T-cell (primary cell): ENCODE data around the gene NOP16. TPM values are rescaled to one million over a fixed set of nuclear protein-coding genes. Genes with fewer than 3 reads are reported as not detected.

Source experiments
- ATAC-seq, 4 experiments: fragments of 200-7000 bp in 3 of 4; fragments of 150-1000 bp in 1 of 4; cut with Tn5 transposase; replicated peaks in 1 of 4; 1 replicate in 3 of 4; 2 replicates in 1 of 4; pipeline ENCODE4 v1.10.0; 2021; ENCODE audit warnings: moderate library complexity in 3 of 4, mild to moderate bottlenecking in 2 of 4, moderate number of reproducible peaks in 1 of 4
- CTCF ChIA-PET, 2 donors: fragments of 300-600 bp; sonication (Branson Sonifier 250); formaldehyde crosslinking; loops; one replicate each; lab custom pipeline; 2022; ENCODE audit warnings: antibody characterized with exemption in 2 of 2; lab: Charles Lee
- POLR2A ChIA-PET, 2 donors: fragments of 300-600 bp; sonication (Branson Sonifier 250); formaldehyde crosslinking; loops; one replicate each; lab custom pipeline; 2022; ENCODE audit warnings: antibody characterized with exemption in 2 of 2; lab: Charles Lee
- DNase-seq, 35 experiments: peaks; one replicate each; pipeline versions ENCODE4 v3.0.0 to v3.0.0-alpha.2; 2013 to 2023
- H3K27ac ChIP-seq: one replicate; pipeline ENCODE4 v1.5.1; 2013; ENCODE audit warnings: low read length
- H3K27me3 ChIP-seq, 2 experiments: replicated peaks in 1 of 2; 1 replicate in 1 of 2; 2 replicates in 1 of 2; pipeline versions ENCODE4 v1.6.1 to v1.7.0; 2013; ENCODE audit warnings: low read length in 1 of 2, mixed read lengths in 1 of 2; ENCODE audit not compliant: control insufficient read depth in 2 of 2, insufficient read depth in 2 of 2; ENCODE audit errors: extremely low read depth in 1 of 2
- H3K36me3 ChIP-seq, 2 donors: 1 replicate in 1 of 2; 2 replicates in 1 of 2; pipeline versions ENCODE4 v1.6.1 to v1.7.0; 2013; ENCODE audit warnings: low read length in 1 of 2; ENCODE audit not compliant: control insufficient read depth in 2 of 2, insufficient read depth in 1 of 2; ENCODE audit errors: extremely low read depth in 1 of 2
- H3K4me1 ChIP-seq, 2 experiments: 1 replicate in 1 of 2; 2 replicates in 1 of 2; pipeline versions ENCODE4 v1.6.1 to v1.7.0; 2013; ENCODE audit warnings: low read length in 2 of 2, mixed read lengths in 1 of 2; ENCODE audit not compliant: insufficient read depth in 2 of 2, control insufficient read depth in 1 of 2; ENCODE audit errors: extremely low read depth in 1 of 2
- H3K4me3 ChIP-seq, 2 donors: 1 replicate in 1 of 2; 2 replicates in 1 of 2; pipeline versions ENCODE4 v1.5.1 to v1.7.0; 2013; ENCODE audit warnings: mild to moderate bottlenecking in 2 of 2, low read length in 1 of 2, moderate library complexity in 1 of 2; ENCODE audit not compliant: control insufficient read depth in 1 of 2; ENCODE audit errors: extremely low read depth in 1 of 2
- H3K9me3 ChIP-seq: 2 replicates; pipeline ENCODE4 v1.7.0; 2013
- H3K27ac Mint-ChIP-seq, 2 donors: one replicate each; pipeline ENCODE4 v1.8.0; 2020 to 2021; ENCODE audit warnings: mild to moderate bottlenecking in 2 of 2, mixed read lengths in 2 of 2
- H3K27me3 Mint-ChIP-seq, 2 donors: one replicate each; pipeline ENCODE4 v1.8.0; 2021 to 2022; ENCODE audit warnings: mixed read lengths in 2 of 2
- H3K36me3 Mint-ChIP-seq: one replicate; pipeline ENCODE4 v1.8.0; 2021; ENCODE audit warnings: mixed read lengths
- H3K4me1 Mint-ChIP-seq, 3 donors: one replicate each; pipeline ENCODE4 v1.8.0; 2020 to 2022; ENCODE audit warnings: mixed read lengths in 3 of 3, mild to moderate bottlenecking in 1 of 3
- H3K4me3 Mint-ChIP-seq, 3 donors: one replicate each; pipeline ENCODE4 v1.8.0; 2020 to 2022; ENCODE audit warnings: mild to moderate bottlenecking in 3 of 3, mixed read lengths in 3 of 3, moderate library complexity in 3 of 3
- H3K9me3 Mint-ChIP-seq, 3 donors: one replicate each; pipeline ENCODE4 v1.8.0; 2020 to 2022; ENCODE audit warnings: mixed read lengths in 3 of 3
- WGBS: methylation state at CpG from one replicate; pipeline ENCODE4 v1.1.5; 2013; ENCODE audit warnings: missing lambda C conversion rate; ENCODE audit not compliant: insufficient coverage; 5-methylcytosine and 5-hydroxymethylcytosine counted together
- total RNA-seq, 35 experiments: library from RNA in 6 of 35; stranded (reverse) in 6 of 35; fragments of 120-200 nt in 1 of 35; gene quantifications; one replicate each; pipeline versions ENCODE4 v1.2.1 to v1.2.4 and lab custom pipeline; 2013 to 2026

Gene NOP16
- total RNA-seq, 5 donors from 2014 or later (not counting 1 experiment from before 2014, with no cell fraction given) = 10.4 to 29.3 (median 28.3) TPM

- no peak for DNase-seq
- H3K36me3 ChIP-seq = peaks cover 10 to 85% of the 10 kb centered on the region in 2 donors
- peaks cover 0 to 6% of the 10 kb centered on the region in 2 experiments for H3K4me1 ChIP-seq
- H3K27me3 ChIP-seq = no peaks in the 10 kb centered on the region
- Mint-ChIP-seq H3K27me3 (no peaks in the 10 kb centered on the region), H3K36me3 (peaks cover 63% of the 10 kb centered on the region), H3K4me3 (no peak overlapping the region), H3K27ac (peak overlapping the region; percentile 28 to 35), H3K4me1 (peaks cover 28 to 32% (median 28%) of the 10 kb centered on the region in 3 donors), H3K9me3 (no peaks in the 10 kb centered on the region)
- no peak overlapping the region for H3K27ac ChIP-seq
- ChIA-PET POLR2A (no interaction called here), CTCF (interaction anchor here (0.6 to 1.3 kb wide), 4 partner anchors 9 to 1008 kb away, joined by 3 to 6 read pairs (median 3); partner anchors contain the start of gene KIAA1191 (in 1 of the 2))
- ATAC-seq = no peak
- WGBS = 100% methylated on average over 2 of the region's 5 CpGs
- H3K9me3 ChIP-seq = no peaks in the 10 kb centered on the region
- no peak overlapping the region for H3K4me3 ChIP-seq
Observed at GRCh38 chr5:176352116-176352878, 36.1 kb downstream of the NOP16 start.

DNA sequence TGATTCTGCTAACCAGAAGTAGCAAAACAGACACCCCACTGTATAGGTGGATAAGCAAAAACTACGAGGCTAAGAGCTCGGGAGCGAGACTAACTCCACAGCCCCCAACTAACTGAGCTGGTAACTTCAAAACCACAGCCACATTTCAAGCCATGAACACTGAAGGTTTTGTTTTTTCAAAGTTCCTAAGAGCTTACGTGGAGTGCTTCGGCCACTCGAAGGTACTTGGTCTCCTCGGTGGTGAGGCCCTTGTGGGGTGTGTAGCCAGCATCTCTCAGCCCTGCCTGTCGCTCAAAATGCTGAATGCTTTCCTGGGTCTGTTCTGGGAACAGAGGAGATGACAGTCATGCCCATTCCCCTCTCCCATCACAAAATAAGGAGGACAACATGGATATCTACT lies 38.0 kb downstream of the NOP16 start:
- Mint-ChIP-seq H3K36me3 (peaks cover 62% of the 10 kb centered on the region), H3K27ac (peak overlapping the region in 1 of 2 donors; percentile 4), H3K27me3 (no peaks in the 10 kb centered on the region), H3K9me3 (no peaks in the 10 kb centered on the region), H3K4me1 (peaks cover 19 to 28% (median 21%) of the 10 kb centered on the region in 3 donors), H3K4me3 (no peak overlapping the region)
- Histone ChIP-seq H3K4me1 (peaks cover 0 to 4% of the 10 kb centered on the region in 2 experiments), H3K27ac (no peak overlapping the region), H3K9me3 (no peaks in the 10 kb centered on the region), H3K4me3 (no peak overlapping the region), H3K27me3 (no peaks in the 10 kb centered on the region), H3K36me3 (peaks cover 10 to 89% of the 10 kb centered on the region in 2 donors)
- 96% methylated on average over 4 of the region's 8 CpGs for WGBS
- ChIA-PET POLR2A (no interaction called here), CTCF (no interaction called here)
- ATAC-seq (no peak), DNase-seq (no peak)

- CTCF ChIA-PET = no interaction called here
- no peaks in the 10 kb centered on the region for H3K27me3 ChIP-seq
- H3K36me3 Mint-ChIP-seq = peaks cover 26% of the 10 kb centered on the region
Observed at GRCh38 chr5:176342766-176343458, 45.5 kb downstream of the NOP16 start.

DNA sequence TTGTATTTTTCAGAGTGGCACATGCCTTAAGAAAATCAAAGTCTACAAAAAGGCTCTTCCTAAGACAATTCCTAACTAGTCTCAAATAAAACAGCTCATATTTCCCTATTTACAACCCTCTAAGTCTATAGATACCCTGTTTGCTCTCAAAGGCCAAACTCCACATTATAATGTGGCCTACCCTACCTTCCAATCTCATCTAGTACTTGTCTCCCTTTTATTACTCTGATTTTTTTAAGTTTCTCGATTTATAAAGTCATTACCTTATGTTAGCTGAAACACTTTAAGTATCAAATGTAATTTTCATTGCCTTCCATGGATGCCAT lies 46.3 kb downstream of the NOP16 start:
- H3K4me1 Mint-ChIP-seq = no peaks in the 10 kb centered on the region
- H3K27me3 ChIP-seq = no peaks in the 10 kb centered on the region
- ATAC-seq (no peak), DNase-seq (no peak)
- no peaks in the 10 kb centered on the region for H3K9me3 ChIP-seq
- WGBS = 100% methylated on average over 1 of the region's 1 CpG
- ChIA-PET POLR2A (interaction anchor here in 1 of 2 donors (0.5 kb wide), 1 partner anchor 20 kb away, joined by 3 read pairs; no protein-coding TSS in a partner anchor), CTCF (no interaction called here)
- H3K4me1 ChIP-seq = no peaks in the 10 kb centered on the region
- no peak overlapping the region for H3K4me3 Mint-ChIP-seq
- no peaks in the 10 kb centered on the region for H3K27me3 Mint-ChIP-seq
- H3K4me3 ChIP-seq = no peak overlapping the region
- peaks cover 2 to 49% of the 10 kb centered on the region in 2 donors for H3K36me3 ChIP-seq
- H3K27ac Mint-ChIP-seq = peak overlapping the region; percentile 13 to 53
- H3K27ac ChIP-seq = no peak overlapping the region
- no peaks in the 10 kb centered on the region for H3K9me3 Mint-ChIP-seq
- peaks cover 26% of the 10 kb centered on the region for H3K36me3 Mint-ChIP-seq

More at GRCh38 chr5:176342766-176343458, 45.5 kb downstream of the NOP16 start:
- H3K4me1 Mint-ChIP-seq = no peaks in the 10 kb centered on the region
- H3K36me3 ChIP-seq = peaks cover 0 to 49% of the 10 kb centered on the region in 2 donors
- H3K27ac ChIP-seq = no peak overlapping the region
- H3K4me3 Mint-ChIP-seq = no peak overlapping the region
- peak overlapping the region; percentile 53 to 56 for H3K27ac Mint-ChIP-seq
- ATAC-seq (no peak), DNase-seq (no peak)
- POLR2A ChIA-PET = no interaction called here
- WGBS = no CpG with 5 or more reads among the region's 2 CpGs
- no peaks in the 10 kb centered on the region for H3K27me3 Mint-ChIP-seq
- H3K4me3 ChIP-seq = no peak overlapping the region
- no peaks in the 10 kb centered on the region for H3K9me3 Mint-ChIP-seq
- no peaks in the 10 kb centered on the region for H3K9me3 ChIP-seq
- no peaks in the 10 kb centered on the region for H3K4me1 ChIP-seq

DNA sequence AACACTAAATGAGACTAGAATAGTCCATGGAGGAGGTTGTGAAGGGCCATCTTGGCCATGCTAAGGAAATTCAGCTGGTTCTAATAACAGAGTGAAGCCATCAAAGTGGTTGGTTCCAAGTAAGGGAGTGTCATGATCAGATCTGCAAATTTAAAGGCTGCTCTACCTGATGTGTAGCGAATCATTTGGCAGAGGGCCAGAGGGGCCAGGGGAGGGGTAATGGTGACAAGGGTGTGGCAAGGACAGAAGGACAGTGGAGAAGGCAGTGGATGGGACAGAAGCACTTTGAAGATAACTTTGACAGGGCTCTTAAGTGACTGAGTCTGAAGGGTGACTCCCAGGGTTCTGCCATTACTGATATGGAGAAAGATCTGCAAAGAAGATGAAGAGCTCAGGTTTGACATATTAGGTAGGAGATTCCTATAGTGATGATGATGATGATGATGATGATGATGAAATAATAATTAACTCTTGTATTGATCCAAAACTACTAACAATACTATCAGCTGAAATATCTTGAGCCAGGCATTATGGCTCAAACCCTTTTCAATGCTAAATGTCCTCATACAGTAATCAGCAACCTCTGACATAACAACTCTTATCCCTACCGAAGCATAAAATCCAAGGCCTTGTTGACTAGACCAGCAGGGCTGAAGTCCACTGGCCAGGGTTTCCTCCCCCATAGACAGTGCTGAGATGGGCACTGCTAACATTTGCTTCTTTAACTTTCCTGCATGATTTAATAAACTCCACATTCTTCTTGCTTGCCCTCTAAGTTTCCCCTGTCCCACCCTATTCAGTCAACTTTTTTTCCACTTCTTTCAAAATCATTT lies 46.9 kb downstream of the NOP16 start:
- ChIA-PET POLR2A (interaction anchor here in 1 of 2 donors (0.5 kb wide), 2 partner anchors 20 to 142 kb away, joined by 3 read pairs; no protein-coding TSS in a partner anchor), CTCF (no interaction called here)
- DNase-seq (no peak), ATAC-seq (no peak)
- no peaks in the 10 kb centered on the region for H3K4me1 Mint-ChIP-seq
- Histone ChIP-seq H3K9me3 (no peaks in the 10 kb centered on the region), H3K36me3 (peaks cover 2 to 49% of the 10 kb centered on the region in 2 donors), H3K27ac (no peak overlapping the region), H3K4me3 (no peak overlapping the region), H3K27me3 (no peaks in the 10 kb centered on the region), H3K4me1 (no peaks in the 10 kb centered on the region)
- peaks cover 31% of the 10 kb centered on the region for H3K36me3 Mint-ChIP-seq
- peak overlapping the region; percentile 13 to 59 for H3K27ac Mint-ChIP-seq
- H3K4me3 Mint-ChIP-seq = no peak overlapping the region
- H3K9me3 Mint-ChIP-seq = no peaks in the 10 kb centered on the region
- 95% methylated on average over 2 of the region's 2 CpGs for WGBS
- no peaks in the 10 kb centered on the region for H3K27me3 Mint-ChIP-seq

DNA sequence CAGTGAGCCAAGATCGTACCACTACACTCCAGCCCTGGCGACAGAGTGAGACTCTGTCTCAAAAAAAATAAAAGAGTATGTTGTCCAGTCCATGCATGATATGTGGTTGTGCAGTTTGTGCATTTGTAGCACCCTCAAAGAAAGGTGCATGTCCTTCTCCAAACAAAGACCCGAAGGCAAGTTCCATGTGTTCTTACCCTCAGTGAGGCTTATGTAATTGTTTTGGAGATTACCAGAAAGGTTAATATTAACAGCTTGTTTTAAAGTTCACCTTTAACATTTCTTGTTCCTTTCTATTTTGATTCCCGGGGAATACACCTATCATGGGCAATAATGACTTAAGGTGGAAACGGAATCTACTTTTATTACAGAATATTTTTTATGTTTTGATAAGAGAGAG lies 49.1 kb downstream of the NOP16 start:
- peaks cover 0 to 3% (median 0%) of the 10 kb centered on the region in 3 donors for H3K9me3 Mint-ChIP-seq
- peaks cover 33% of the 10 kb centered on the region for H3K36me3 Mint-ChIP-seq
- no peak overlapping the region for H3K4me3 Mint-ChIP-seq

More for the DNA sequence above, 49.1 kb downstream of the NOP16 start:
- Histone ChIP-seq H3K9me3 (no peaks in the 10 kb centered on the region), H3K27me3 (no peaks in the 10 kb centered on the region), H3K4me1 (no peaks in the 10 kb centered on the region), H3K4me3 (no peak overlapping the region), H3K36me3 (peaks cover 2 to 29% of the 10 kb centered on the region in 2 donors), H3K27ac (no peak overlapping the region)
- ChIA-PET CTCF (interaction anchor here in 1 of 2 donors (0.7 kb wide), 1 partner anchor 12 kb away, joined by 3 read pairs; no protein-coding TSS in a partner anchor), POLR2A (interaction anchor here in 1 of 2 donors (0.6 kb wide), 1 partner anchor 9 kb away, joined by 3 read pairs; no protein-coding TSS in a partner anchor)
- H3K27me3 Mint-ChIP-seq = no peaks in the 10 kb centered on the region
- no peak for DNase-seq
- no CpG with 5 or more reads among the region's 5 CpGs for WGBS
- H3K27ac Mint-ChIP-seq = no peak overlapping the region
- ATAC-seq = no peak
- H3K4me1 Mint-ChIP-seq = no peaks in the 10 kb centered on the region
